Activated CD4-positive, alpha-beta T cell treated with anti-CD3 and anti-CD28 coated beads for 4 hours (primary cell): Measurements from ENCODE around the gene CTNNBL1.
A peak's percentile ranks its signal among the peaks of the same experiment; 100 is the strongest.

Experiments used
- DNase-seq, 2 donors: peaks; one replicate each; pipeline ENCODE4 v3.0.0-alpha.2; 2020

The CTNNBL1 gene

GRCh38 chr20:37903317-37904007, 209.6 kb downstream of the CTNNBL1 start:
- no peak for DNase-seq

GRCh38 chr20:37904008-37904642, 210.3 kb downstream of the CTNNBL1 start:
- DNase-seq = no peak

- DNase-seq = no peak
These were observed 211.1 kb downstream of the CTNNBL1 start for GRCh38 chr20:37904845-37905373.

GRCh38 chr20:37905671-37906613, 212.1 kb downstream of the CTNNBL1 start:
- no peak for DNase-seq

- no peak for DNase-seq
These were observed 213.5 kb downstream of the CTNNBL1 start for GRCh38 chr20:37907330-37907676.

- DNase-seq = no peak
These were observed 214.0 kb downstream of the CTNNBL1 start for GRCh38 chr20:37907677-37908401.

- DNase-seq = no peak
These were observed 217.4 kb downstream of the CTNNBL1 start for GRCh38 chr20:37911261-37911660.

- DNase-seq = no peak
These were observed 218.0 kb downstream of the CTNNBL1 start for GRCh38 chr20:37911838-37912281.

- DNase-seq = no peak
These were observed 219.0 kb downstream of the CTNNBL1 start for GRCh38 chr20:37912874-37913273.

- no peak for DNase-seq
These were observed 219.9 kb downstream of the CTNNBL1 start for GRCh38 chr20:37913567-37914366.

GRCh38 chr20:37914367-37914671, 220.5 kb downstream of the CTNNBL1 start:
- DNase-seq = no peak

GRCh38 chr20:37914672-37915433, 221.0 kb downstream of the CTNNBL1 start:
- DNase-seq = peak in 1 of 2 donors; percentile 3

GRCh38 chr20:37915434-37915787, 221.6 kb downstream of the CTNNBL1 start:
- DNase-seq = no peak

- DNase-seq = no peak
These were observed 222.2 kb downstream of the CTNNBL1 start for GRCh38 chr20:37915800-37916570.

GRCh38 chr20:37917461-37917860, 223.6 kb downstream of the CTNNBL1 start:
- DNase-seq = no peak

GRCh38 chr20:37918035-37918434, 224.2 kb downstream of the CTNNBL1 start:
- DNase-seq = no peak

- no peak for DNase-seq
These were observed 225.7 kb downstream of the CTNNBL1 start for GRCh38 chr20:37919389-37920040.

GRCh38 chr20:37920270-37920669, 226.4 kb downstream of the CTNNBL1 start:
- no peak for DNase-seq

- DNase-seq = no peak
These were observed 227.0 kb downstream of the CTNNBL1 start for GRCh38 chr20:37920679-37921322.
